C4-2B (cell line): ENCODE data around the gene EARS2.
A peak's percentile ranks its signal among the peaks of the same experiment; 100 is the strongest.

ENCODE experiments used
- H3K27ac ChIP-seq: fragments of 450-650 bp; 2 replicates; pipeline ENCODE4 v1.5.1; 2017
- ZFX ChIP-seq: fragments of 450-650 bp; IDR thresholded peaks from 2 replicates; pipeline ENCODE4 v1.6.1; 2017
- TF ChIP-seq, protein P1 (sequence below): fragments of 450-650 bp; conservative IDR thresholded peaks from 2 replicates; pipeline ENCODE4 v1.5.1; 2017; ENCODE audit warnings: mild to moderate bottlenecking

EARS2 gene

GRCh38 chr16:23498863-23499262 is 58.3 kb downstream of the EARS2 start:
- TF ChIP-seq, protein P1, sequence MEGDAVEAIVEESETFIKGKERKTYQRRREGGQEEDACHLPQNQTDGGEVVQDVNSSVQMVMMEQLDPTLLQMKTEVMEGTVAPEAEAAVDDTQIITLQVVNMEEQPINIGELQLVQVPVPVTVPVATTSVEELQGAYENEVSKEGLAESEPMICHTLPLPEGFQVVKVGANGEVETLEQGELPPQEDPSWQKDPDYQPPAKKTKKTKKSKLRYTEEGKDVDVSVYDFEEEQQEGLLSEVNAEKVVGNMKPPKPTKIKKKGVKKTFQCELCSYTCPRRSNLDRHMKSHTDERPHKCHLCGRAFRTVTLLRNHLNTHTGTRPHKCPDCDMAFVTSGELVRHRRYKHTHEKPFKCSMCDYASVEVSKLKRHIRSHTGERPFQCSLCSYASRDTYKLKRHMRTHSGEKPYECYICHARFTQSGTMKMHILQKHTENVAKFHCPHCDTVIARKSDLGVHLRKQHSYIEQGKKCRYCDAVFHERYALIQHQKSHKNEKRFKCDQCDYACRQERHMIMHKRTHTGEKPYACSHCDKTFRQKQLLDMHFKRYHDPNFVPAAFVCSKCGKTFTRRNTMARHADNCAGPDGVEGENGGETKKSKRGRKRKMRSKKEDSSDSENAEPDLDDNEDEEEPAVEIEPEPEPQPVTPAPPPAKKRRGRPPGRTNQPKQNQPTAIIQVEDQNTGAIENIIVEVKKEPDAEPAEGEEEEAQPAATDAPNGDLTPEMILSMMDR: no peak
- TF ChIP-seq ZFX: no peak
- H3K27ac ChIP-seq: no peak overlapping the region

DNA sequence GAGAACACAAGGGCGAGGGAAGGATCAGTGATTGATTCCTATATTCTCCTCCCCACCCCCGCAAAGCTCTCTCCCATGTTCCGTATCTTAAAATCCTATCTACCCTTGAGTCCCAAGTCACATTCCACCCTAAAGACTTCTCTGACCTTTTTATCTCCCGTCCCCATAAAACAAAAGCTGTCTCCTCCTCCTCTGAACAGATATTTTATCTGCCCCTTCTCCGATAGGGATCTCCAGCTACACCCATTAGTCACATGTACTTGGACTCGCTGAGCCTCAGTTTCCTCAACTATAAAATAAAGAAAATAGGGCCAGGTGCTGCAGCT is 59.6 kb downstream of the EARS2 start:
- TF ChIP-seq ZFX: no peak
- TF ChIP-seq, protein P1: no peak
- no peak overlapping the region for H3K27ac ChIP-seq

DNA sequence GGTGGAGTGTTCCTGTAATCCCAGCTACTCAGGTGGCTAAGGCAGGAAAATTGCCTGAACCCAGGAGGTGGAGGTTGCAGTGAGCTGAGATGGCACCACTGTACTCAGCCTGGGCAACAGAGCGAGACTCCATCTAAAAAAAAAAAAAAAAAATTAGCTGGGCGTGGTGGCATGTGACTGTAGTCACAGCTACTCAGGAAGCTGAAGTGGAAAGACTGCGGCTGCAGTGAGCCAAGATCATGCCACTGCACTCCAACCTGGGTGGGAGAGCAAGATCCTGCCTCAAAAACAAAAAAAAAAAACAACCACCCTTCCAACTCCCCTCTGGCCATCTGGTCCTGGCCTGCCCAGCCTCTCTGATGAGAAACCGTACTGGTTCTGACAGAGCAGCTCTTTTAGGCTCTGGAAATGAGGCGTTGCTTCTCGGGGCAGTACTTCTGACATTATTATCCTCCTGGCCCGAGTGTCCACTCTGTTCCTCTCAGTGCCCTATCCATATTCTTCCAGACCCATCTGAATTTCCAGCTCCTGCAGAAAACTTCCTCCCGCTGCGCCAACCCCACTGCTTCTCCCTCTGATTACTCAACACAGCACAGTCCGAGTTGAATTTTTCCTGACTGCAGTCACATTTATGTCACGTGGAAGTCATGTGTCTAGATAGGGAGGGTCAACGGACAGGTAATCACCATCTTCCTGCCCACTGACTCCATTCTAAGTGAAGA is 60.2 kb downstream of the EARS2 start:
- TF ChIP-seq ZFX: no peak
- TF ChIP-seq, protein P1: no peak
- H3K27ac ChIP-seq: no peak overlapping the region

GRCh38 chr16:23495671-23496070 is 61.5 kb downstream of the EARS2 start:
- TF ChIP-seq ZFX: no peak
- TF ChIP-seq, protein P1: no peak
- no peak overlapping the region for H3K27ac ChIP-seq

DNA sequence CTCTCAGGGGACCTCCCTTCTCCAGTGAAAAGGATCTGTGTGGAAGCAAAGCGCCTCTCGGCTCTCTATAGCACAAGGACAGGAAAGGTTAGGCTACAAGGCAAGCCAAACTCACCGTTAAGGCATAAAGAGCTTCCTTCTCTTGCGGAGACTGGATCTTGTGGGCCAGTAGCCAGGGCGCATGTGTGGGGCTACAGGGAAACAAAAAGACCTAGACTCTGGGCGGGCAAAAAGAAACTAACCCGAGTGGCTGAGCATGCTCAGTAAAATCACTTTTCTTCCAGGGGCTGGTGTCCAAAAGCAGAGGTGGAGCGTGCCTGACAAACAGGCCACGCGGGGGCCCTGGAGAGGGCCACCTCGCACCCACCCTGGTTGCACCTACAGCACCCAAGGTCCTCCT is 63.0 kb downstream of the EARS2 start:
- TF ChIP-seq, protein P1: no peak
- H3K27ac ChIP-seq: no peak overlapping the region

- no peak for TF ChIP-seq ZFX
- TF ChIP-seq, protein P1: no peak
- no peak overlapping the region for H3K27ac ChIP-seq
These were observed 65.4 kb downstream of the EARS2 start for GRCh38 chr16:23491490-23492391.

DNA sequence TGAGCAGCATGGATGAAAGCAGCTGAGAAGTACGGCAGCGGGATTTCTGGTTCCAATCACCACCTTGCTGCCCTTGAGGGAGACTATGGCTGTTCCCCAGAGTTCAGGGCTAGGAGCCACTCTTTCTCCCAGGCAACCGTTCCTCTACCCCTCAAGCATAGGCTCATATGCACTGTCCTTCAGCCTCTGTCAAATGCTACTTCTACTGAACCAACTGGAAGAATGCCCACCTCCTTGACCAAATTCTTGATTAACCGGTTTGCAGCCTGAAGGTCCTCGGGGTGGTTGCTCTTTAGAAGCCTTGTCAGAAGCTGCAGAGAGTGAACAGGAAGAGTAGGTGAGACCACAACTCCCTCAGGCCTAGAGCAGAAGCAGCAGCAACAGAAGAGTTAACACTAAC is 70.7 kb downstream of the EARS2 start:
- peak overlapping the region; percentile 51 for H3K27ac ChIP-seq
- TF ChIP-seq, protein P1: no peak
- TF ChIP-seq ZFX: no peak
